HG03342 (cell line): ENCODE measurements around the gene PWP2.
"Not testable (repeated sequence)": the region's sequence is repeated elsewhere in the genome, so short reads cannot be mapped to it uniquely, and the experiment has no call there.

ENCODE experiments used
- ATAC-seq: cut with Tn5 transposase; IDR thresholded peaks from one replicate; pipeline ENCODE4 v1.9.1; 2021; ENCODE audit warnings: mild to moderate bottlenecking, moderate library complexity; ENCODE audit not compliant: unreplicated experiment

The PWP2 gene

GRCh38 chr21:44127827-44128226, 20.6 kb downstream of the PWP2 start:
- not testable (repeated sequence) for ATAC-seq

- peak; percentile 10 for ATAC-seq
These were observed 26.5 kb downstream of the PWP2 start for GRCh38 chr21:44133715-44134057.

- not testable (repeated sequence) for ATAC-seq
These were observed 27.5 kb downstream of the PWP2 start for GRCh38 chr21:44134732-44135131.

GRCh38 chr21:44138039-44138438, 30.8 kb downstream of the PWP2 start:
- not testable (repeated sequence) for ATAC-seq

- ATAC-seq, result not testable (repeated sequence)
These were observed 32.8 kb downstream of the PWP2 start for GRCh38 chr21:44139787-44140551.

- ATAC-seq, result not testable (repeated sequence)
These were observed 33.3 kb downstream of the PWP2 start for GRCh38 chr21:44140552-44140932.

- ATAC-seq, result not testable (repeated sequence)
These were observed 35.3 kb downstream of the PWP2 start for GRCh38 chr21:44142470-44142869.

- peak; percentile 44 for ATAC-seq
These were observed 36.2 kb downstream of the PWP2 start for GRCh38 chr21:44143380-44143779.

GRCh38 chr21:44143996-44144395, 36.8 kb downstream of the PWP2 start:
- not testable (repeated sequence) for ATAC-seq

GRCh38 chr21:44144784-44145602, 37.8 kb downstream of the PWP2 start:
- ATAC-seq, result not testable (repeated sequence)

- not testable (repeated sequence) for ATAC-seq
These were observed 38.4 kb downstream of the PWP2 start for GRCh38 chr21:44145616-44146015.

GRCh38 chr21:44147108-44147507, 39.9 kb downstream of the PWP2 start:
- ATAC-seq, result not testable (repeated sequence)

- not testable (repeated sequence) for ATAC-seq
These were observed 43.1 kb downstream of the PWP2 start for GRCh38 chr21:44150255-44150654.

- ATAC-seq, result not testable (repeated sequence)
These were observed 46.2 kb downstream of the PWP2 start for GRCh38 chr21:44153214-44153888.

GRCh38 chr21:44153889-44154228, 46.7 kb downstream of the PWP2 start:
- ATAC-seq, result not testable (repeated sequence)

- ATAC-seq, result peak; percentile 22
These were observed 47.6 kb downstream of the PWP2 start for GRCh38 chr21:44154816-44155230.

- peak; percentile 41 for ATAC-seq
These were observed 48.2 kb downstream of the PWP2 start for GRCh38 chr21:44155231-44155993.

GRCh38 chr21:44155994-44156380, 48.8 kb downstream of the PWP2 start:
- ATAC-seq, result not testable (repeated sequence)

- not testable (repeated sequence) for ATAC-seq
These were observed 50.4 kb downstream of the PWP2 start for GRCh38 chr21:44157439-44158081.

- not testable (repeated sequence) for ATAC-seq
These were observed 50.9 kb downstream of the PWP2 start for GRCh38 chr21:44158082-44158468.
